Measurements from ENCODE around the gene AGPAT3.

The AGPAT3 gene

DNA sequence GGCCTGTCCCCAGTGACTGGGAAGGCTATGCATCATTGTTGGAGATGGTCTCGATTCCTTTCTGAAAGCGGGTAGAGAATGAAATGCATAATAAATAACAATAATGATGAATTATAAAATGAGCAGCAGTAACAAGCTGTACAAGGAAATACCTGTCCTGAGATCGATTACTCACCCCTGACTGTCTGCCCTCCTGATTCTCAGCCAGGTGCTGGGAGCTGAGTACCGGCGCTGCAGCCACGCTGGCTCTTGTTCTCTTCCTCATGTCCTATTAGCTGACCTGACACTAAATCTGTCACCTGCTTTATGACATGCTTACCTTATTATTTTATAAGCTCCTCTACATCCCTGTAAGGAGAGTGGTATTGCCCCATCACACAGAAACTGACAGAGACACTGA is 3.4 kb downstream of the AGPAT3 start:
- H3K4me3 ChIP-seq (ENCODE audit: low read depth, low read length) = no peak overlapping the region
- DNase-seq (ENCODE audit: low read depth, low spot score) = no peak
- TF ChIP-seq, protein P1, sequence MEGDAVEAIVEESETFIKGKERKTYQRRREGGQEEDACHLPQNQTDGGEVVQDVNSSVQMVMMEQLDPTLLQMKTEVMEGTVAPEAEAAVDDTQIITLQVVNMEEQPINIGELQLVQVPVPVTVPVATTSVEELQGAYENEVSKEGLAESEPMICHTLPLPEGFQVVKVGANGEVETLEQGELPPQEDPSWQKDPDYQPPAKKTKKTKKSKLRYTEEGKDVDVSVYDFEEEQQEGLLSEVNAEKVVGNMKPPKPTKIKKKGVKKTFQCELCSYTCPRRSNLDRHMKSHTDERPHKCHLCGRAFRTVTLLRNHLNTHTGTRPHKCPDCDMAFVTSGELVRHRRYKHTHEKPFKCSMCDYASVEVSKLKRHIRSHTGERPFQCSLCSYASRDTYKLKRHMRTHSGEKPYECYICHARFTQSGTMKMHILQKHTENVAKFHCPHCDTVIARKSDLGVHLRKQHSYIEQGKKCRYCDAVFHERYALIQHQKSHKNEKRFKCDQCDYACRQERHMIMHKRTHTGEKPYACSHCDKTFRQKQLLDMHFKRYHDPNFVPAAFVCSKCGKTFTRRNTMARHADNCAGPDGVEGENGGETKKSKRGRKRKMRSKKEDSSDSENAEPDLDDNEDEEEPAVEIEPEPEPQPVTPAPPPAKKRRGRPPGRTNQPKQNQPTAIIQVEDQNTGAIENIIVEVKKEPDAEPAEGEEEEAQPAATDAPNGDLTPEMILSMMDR (IDR thresholded peaks at IDR 0.05; ENCODE audit: low read depth, low read length) = no peak
- in situ Hi-C loops (cut with HindIII; ENCODE audit: low sequenced_read_pairs) = no loop called here

DNA sequence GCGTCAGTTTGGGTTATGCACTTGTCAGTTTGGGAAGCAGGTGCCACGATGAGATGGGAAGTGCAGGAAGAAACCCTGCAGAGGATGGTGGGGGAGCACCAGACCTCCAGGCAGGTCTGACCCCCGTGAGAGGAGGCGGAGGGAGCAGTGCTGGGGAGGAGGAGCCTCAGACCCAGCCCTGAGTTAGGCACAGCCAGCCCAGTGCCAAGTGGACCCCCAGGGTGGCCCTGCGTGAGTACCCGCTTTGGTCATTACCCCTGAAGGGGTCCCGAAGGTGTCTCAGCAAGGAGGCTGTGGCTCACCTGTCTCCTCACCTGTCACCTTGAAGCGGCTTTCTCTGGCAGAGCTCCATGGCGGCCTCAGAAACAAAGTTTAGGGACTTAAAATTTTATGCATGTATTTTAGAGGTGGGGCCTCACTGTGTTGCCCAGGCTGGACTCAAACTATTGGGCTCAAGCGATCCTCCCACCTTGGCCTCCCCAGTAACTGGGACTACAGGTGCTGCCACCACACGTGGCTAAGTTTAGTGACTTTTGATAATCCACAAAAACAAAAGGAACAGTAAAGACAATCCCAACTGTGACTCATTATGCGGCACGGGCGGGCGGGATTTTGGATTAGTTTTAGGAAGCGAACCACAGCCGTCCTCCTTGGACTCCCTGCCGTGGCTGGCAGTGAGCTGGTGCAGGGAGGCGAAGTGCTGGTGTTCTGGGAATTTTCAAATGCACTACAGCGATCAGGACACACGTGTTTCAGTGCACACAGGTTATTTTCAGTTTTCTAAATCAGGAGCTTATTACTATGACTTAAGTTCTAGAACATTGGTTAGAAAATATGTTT is 4.7 kb downstream of the AGPAT3 start:
- H3K4me3 ChIP-seq (ENCODE audit: low read depth, low read length) = no peak overlapping the region
- TF ChIP-seq, protein P1 (IDR thresholded peaks at IDR 0.05; ENCODE audit: low read depth, low read length) = no peak
- in situ Hi-C loops (cut with HindIII; ENCODE audit: low sequenced_read_pairs) = no loop called here
- no peak for DNase-seq (ENCODE audit: low read depth, low spot score)

DNA sequence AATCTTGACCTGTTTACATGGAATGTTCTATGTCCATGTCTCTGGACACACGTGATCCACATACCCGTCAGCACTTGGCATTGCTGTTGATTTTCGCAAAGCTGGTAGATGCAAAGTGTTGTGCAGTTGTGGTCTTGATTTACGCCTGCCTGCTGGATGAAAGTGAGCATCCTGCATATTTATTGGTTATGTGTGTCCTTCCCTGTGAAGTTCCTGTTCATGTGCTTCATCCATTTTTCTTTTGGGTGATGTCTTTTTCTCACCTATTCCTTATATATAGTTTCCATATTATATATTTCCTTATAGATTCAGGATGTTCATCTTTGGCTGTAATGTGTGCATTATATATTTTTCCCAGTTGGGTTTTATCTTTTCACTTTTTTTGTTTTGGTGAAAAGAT is 6.5 kb downstream of the AGPAT3 start:
- in situ Hi-C loops (cut with HindIII; ENCODE audit: low sequenced_read_pairs) = no loop called here
- DNase-seq (ENCODE audit: low read depth, low spot score) = no peak
- no peak overlapping the region for H3K4me3 ChIP-seq (ENCODE audit: low read depth, low read length)
- TF ChIP-seq, protein P1 (IDR thresholded peaks at IDR 0.05; ENCODE audit: low read depth, low read length) = no peak

DNA sequence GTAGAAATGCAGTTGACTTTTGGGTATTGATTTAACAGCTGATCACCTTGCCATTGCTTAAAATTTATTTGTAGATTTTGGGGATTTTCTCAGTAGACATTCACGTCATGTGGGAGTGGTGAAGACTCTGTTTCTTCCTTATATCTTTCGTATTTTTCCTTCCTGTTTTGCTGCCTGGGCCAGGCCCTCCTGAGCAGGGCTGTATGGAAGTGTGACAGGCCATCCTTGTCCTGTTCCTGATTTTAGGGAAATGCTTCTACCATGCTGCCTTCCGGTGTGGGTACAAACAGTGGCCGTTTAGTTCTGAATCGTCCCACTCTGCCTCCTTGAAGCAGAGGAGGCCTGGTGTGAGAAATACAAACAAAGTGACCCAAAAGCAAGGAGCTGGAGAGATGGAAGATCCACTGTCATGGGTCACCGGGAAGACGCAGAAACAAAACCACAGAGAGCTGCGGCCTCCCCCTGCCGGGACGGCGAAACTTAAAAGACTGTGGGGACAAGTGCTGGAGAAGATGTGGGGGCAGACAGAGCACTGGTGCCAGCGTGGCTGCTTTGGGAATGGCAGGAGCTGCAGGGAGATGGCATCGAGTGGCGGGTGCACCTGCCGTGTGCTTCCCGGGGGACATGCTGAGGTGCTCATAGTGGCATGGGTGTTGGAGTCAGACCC is 7.6 kb downstream of the AGPAT3 start:
- H3K4me3 ChIP-seq (ENCODE audit: low read depth, low read length) = no peak overlapping the region
- no peak for DNase-seq (ENCODE audit: low read depth, low spot score)
- TF ChIP-seq, protein P1 (IDR thresholded peaks at IDR 0.05; ENCODE audit: low read depth, low read length) = no peak
- in situ Hi-C loops (cut with HindIII; ENCODE audit: low sequenced_read_pairs) = no loop called here

DNA sequence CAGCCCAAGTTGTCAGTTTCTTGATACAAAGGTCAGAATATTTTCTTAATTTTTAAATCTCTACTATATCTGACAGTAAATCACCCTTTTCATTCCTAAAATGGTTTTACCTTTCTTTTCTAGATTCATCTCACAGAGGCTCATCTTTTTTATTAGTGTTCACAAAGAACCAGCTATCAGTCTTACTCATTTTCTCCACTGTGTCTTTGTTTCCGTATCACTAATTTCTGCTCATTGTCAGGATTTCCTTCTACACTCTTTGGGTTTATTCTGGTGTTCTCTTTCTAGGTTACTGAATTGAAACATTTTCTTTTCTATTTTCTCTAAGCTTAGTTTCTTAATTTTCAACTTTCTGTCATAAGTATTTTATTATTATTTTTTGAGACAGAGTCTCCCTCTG is 8.7 kb downstream of the AGPAT3 start:
- H3K4me3 ChIP-seq (ENCODE audit: low read depth, low read length) = no peak overlapping the region
- DNase-seq (ENCODE audit: low read depth, low spot score) = no peak
- TF ChIP-seq, protein P1 (IDR thresholded peaks at IDR 0.05; ENCODE audit: low read depth, low read length) = no peak
- in situ Hi-C loops (cut with HindIII; ENCODE audit: low sequenced_read_pairs) = no loop called here

DNA sequence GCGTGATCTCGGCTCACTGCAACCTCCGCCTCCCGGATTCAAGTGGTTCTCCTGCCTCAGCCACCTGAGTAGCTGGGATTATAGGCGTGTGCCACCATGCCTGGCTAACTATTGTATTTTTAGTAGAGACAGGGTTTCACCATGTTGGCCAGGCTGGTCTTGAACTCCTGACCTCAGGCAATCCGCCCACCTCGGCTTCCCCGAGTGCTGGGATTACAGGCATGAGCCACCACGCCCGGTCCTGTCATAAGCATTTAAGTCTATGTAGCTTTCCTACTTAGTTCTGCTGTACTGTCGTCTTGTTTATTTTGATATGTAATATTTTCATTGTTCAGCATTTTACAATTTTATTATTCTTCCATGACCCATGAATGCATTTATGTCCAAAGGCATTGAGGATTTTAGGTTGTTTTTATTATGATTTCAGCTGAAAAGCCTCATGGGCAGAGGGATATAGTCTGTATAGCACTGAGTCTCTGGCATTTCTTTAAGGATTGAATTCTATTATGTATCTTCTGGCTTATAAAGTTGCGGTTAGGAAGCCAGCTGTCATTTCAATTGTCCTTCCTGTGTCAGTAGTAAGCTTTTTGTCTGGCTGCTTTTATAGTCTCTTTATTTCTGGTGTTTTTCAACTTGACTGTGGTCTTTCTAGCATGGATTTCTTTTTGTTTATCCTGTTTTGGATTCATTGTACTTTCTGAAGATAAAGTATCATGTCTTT is 9.2 kb downstream of the AGPAT3 start:
- no peak overlapping the region for H3K4me3 ChIP-seq (ENCODE audit: low read depth, low read length)
- in situ Hi-C loops (cut with HindIII; ENCODE audit: low sequenced_read_pairs) = no loop called here
- TF ChIP-seq, protein P1 (IDR thresholded peaks at IDR 0.05; ENCODE audit: low read depth, low read length) = no peak
- DNase-seq (ENCODE audit: low read depth, low spot score) = no peak
